HG02981 (cell line): ENCODE results near the gene TECTA.
"Not testable (repeated sequence)": the region's sequence is repeated elsewhere in the genome, so short reads cannot be mapped to it uniquely, and the experiment has no call there.

Source experiments
- ATAC-seq: cut with Tn5 transposase; IDR thresholded peaks from one replicate; pipeline ENCODE4 v1.9.1; 2021; ENCODE audit warnings: mild to moderate bottlenecking, moderate library complexity; ENCODE audit not compliant: unreplicated experiment

Gene TECTA

GRCh38 chr11:121091492-121092152 lies 9.4 kb upstream of the TECTA start:
- ATAC-seq, result no peak

- ATAC-seq, result no peak
Measured at GRCh38 chr11:121095561-121095960, 5.5 kb upstream of the TECTA start.

- ATAC-seq, result no peak
Measured at GRCh38 chr11:121099364-121099763, 1.7 kb upstream of the TECTA start.

- ATAC-seq, result no peak
Measured at GRCh38 chr11:121099885-121100284, 1.2 kb upstream of the TECTA start.

- no peak for ATAC-seq
Measured at GRCh38 chr11:121104312-121104762, 3.3 kb downstream of the TECTA start.

GRCh38 chr11:121105063-121105480 lies 4.0 kb downstream of the TECTA start:
- ATAC-seq, result no peak

GRCh38 chr11:121105481-121106195 lies 4.6 kb downstream of the TECTA start:
- ATAC-seq, result no peak

GRCh38 chr11:121106812-121107211 lies 5.8 kb downstream of the TECTA start:
- ATAC-seq, result no peak

- no peak for ATAC-seq
Measured at GRCh38 chr11:121108413-121108812, 7.4 kb downstream of the TECTA start.

GRCh38 chr11:121109471-121109870 lies 8.4 kb downstream of the TECTA start:
- ATAC-seq, result no peak

GRCh38 chr11:121109916-121110586 lies 9.0 kb downstream of the TECTA start:
- ATAC-seq, result no peak

GRCh38 chr11:121110871-121111724 lies 10.1 kb downstream of the TECTA start:
- no peak for ATAC-seq

- peak; percentile 50 for ATAC-seq
Measured at GRCh38 chr11:121112498-121113455, 11.7 kb downstream of the TECTA start.

- no peak for ATAC-seq
Measured at GRCh38 chr11:121113611-121114010, 12.6 kb downstream of the TECTA start.

- not testable (repeated sequence) for ATAC-seq
Measured at GRCh38 chr11:121115024-121115423, 14.0 kb downstream of the TECTA start.

- ATAC-seq, result no peak
Measured at GRCh38 chr11:121117788-121118187, 16.7 kb downstream of the TECTA start.

- no peak for ATAC-seq
Measured at GRCh38 chr11:121119440-121119839, 18.4 kb downstream of the TECTA start.

- ATAC-seq, result no peak
Measured at GRCh38 chr11:121122328-121122727, 21.3 kb downstream of the TECTA start.

GRCh38 chr11:121123496-121124069 lies 22.5 kb downstream of the TECTA start:
- no peak for ATAC-seq
